Activated CD8-positive, alpha-beta T cell treated with anti-CD3 and anti-CD28 coated beads for 36 hours (primary cell): ENCODE data around the gene TESPA1. TPM values are rescaled to one million over a fixed set of nuclear protein-coding genes. Genes with fewer than 3 reads are reported as not detected.
A peak's percentile ranks its signal among the peaks of the same experiment; 100 is the strongest.

ENCODE experiments used
- ATAC-seq: fragments of 200-7000 bp; cut with Tn5 transposase; one replicate; pipeline ENCODE4 v1.10.0; 2021; ENCODE audit warnings: mild to moderate bottlenecking, moderate library complexity
- CTCF ChIA-PET: fragments of 350-600 bp; sonication (Branson Sonifier 250); formaldehyde crosslinking; loops from one replicate; lab custom pipeline; 2021; ENCODE audit warnings: antibody characterized with exemption; lab: Charles Lee
- POLR2A ChIA-PET: fragments of 350-600 bp; sonication (Branson Sonifier 250); formaldehyde crosslinking; loops from one replicate; lab custom pipeline; 2021; ENCODE audit warnings: antibody characterized with exemption; lab: Charles Lee
- DNase-seq: peaks from one replicate; pipeline ENCODE4 v3.0.0-alpha.2; 2020
- H3K27ac Mint-ChIP-seq: one replicate; pipeline ENCODE4 v1.8.0; 2021; ENCODE audit warnings: mild to moderate bottlenecking, mixed read lengths
- H3K27me3 Mint-ChIP-seq: one replicate; pipeline ENCODE4 v1.8.0; 2021; ENCODE audit warnings: mixed read lengths
- H3K36me3 Mint-ChIP-seq: one replicate; pipeline ENCODE4 v1.8.0; 2021; ENCODE audit warnings: low read depth, mixed read lengths
- H3K4me1 Mint-ChIP-seq: one replicate; pipeline ENCODE4 v1.8.0; 2021; ENCODE audit warnings: low read depth, mixed read lengths
- H3K4me3 Mint-ChIP-seq: one replicate; pipeline ENCODE4 v1.8.0; 2021; ENCODE audit warnings: mild to moderate bottlenecking, moderate library complexity, mixed read lengths
- H3K9me3 Mint-ChIP-seq: one replicate; pipeline ENCODE4 v1.8.0; 2021; ENCODE audit warnings: mixed read lengths
- CTCF ChIP-seq: fragments of 200-600 bp; IDR thresholded peaks from one replicate; pipeline ENCODE4 v1.8.0; 2022; ENCODE audit warnings: antibody characterized with exemption, mild to moderate bottlenecking
- intact Hi-C: fragments of 100-400 bp; cut with micrococcal nuclease; formaldehyde crosslinking; loops from one replicate; pipeline ENCODE4 v1.10.0; 2022
- total RNA-seq, 2 experiments: library from RNA; stranded (reverse); gene quantifications; one replicate each; pipeline ENCODE4 v1.2.3, GENCODE V29; 2021

Gene TESPA1
- 100 to 1,000 TPM; 107 to 112 TPM for total RNA-seq

- POLR2A ChIA-PET, result interaction anchor here (0.5 to 2.1 kb wide), 11 partner anchors 7 to 128 kb away, joined by 3 to 8 read pairs (median 4); no protein-coding TSS in a partner anchor
- DNase-seq (peak; percentile 94), ATAC-seq (peak; percentile 88)
- no peaks in the 10 kb centered on the region for H3K27me3 Mint-ChIP-seq
- peak within 1 kb of the TSS; percentile 85 for H3K4me3 Mint-ChIP-seq
- TF ChIP-seq CTCF, result no peak
- intact Hi-C loops, result loop anchor here (10.0 kb wide), 1 partner anchor 50 kb away; no protein-coding TSS in a partner anchor
- peak within 1 kb of the TSS; percentile 94 for H3K27ac Mint-ChIP-seq
- H3K36me3 Mint-ChIP-seq, result peaks cover 53% of the 10 kb centered on the region
- H3K4me1 Mint-ChIP-seq, result peaks cover 53% of the 10 kb centered on the region
- CTCF ChIA-PET, result interaction anchor here (0.9 to 5.7 kb wide), 8 partner anchors 8 to 235 kb away, joined by 4 to 51 read pairs (median 16); partner anchors contain the start of gene MUCL1
- peaks cover 3% of the 10 kb centered on the region for H3K9me3 Mint-ChIP-seq
These were observed at the start of gene TESPA1 for GRCh38 chr12:54984658-54985376. Gene TESPA1 (minus strand): TSS chr12:54984762. CDS start chr12:54974562, 10,200 bp downstream.

GRCh38 chr12:55034218-55034617 lies 49.7 kb upstream of the TESPA1 start:
- ATAC-seq (no peak), DNase-seq (no peak)
- Mint-ChIP-seq H3K36me3 (no peaks in the 10 kb centered on the region), H3K27ac (no peak overlapping the region), H3K4me1 (peaks cover 39% of the 10 kb centered on the region), H3K9me3 (no peaks in the 10 kb centered on the region), H3K27me3 (no peaks in the 10 kb centered on the region), H3K4me3 (no peak overlapping the region)
- no peak for TF ChIP-seq CTCF
- ChIA-PET CTCF (interaction anchor here (1.1 to 2.7 kb wide), 4 partner anchors 14 to 332 kb away, joined by 4 to 10 read pairs (median 5); partner anchors contain the start of gene NEUROD4), POLR2A (no interaction called here)
- intact Hi-C loops, result no loop called here

- no peaks in the 10 kb centered on the region for H3K4me1 Mint-ChIP-seq
- H3K36me3 Mint-ChIP-seq, result no peaks in the 10 kb centered on the region
- intact Hi-C loops, result no loop called here
- no peak overlapping the region for H3K27ac Mint-ChIP-seq
- ChIA-PET CTCF (interaction anchor here (0.9 to 2.6 kb wide), 2 partner anchors 29 to 45 kb away, joined by 3 to 14 read pairs; no protein-coding TSS in a partner anchor), POLR2A (no interaction called here)
- H3K4me3 Mint-ChIP-seq, result no peak overlapping the region
- no peak for ATAC-seq
- DNase-seq, result no peak
- peaks cover 5% of the 10 kb centered on the region for H3K27me3 Mint-ChIP-seq
- no peaks in the 10 kb centered on the region for H3K9me3 Mint-ChIP-seq
- TF ChIP-seq CTCF, result no peak
These were observed 40.9 kb upstream of the TESPA1 start for GRCh38 chr12:55025508-55025907.

GRCh38 chr12:55024575-55024974 lies 40.0 kb upstream of the TESPA1 start:
- no peak for TF ChIP-seq CTCF
- intact Hi-C loops, result no loop called here
- no peaks in the 10 kb centered on the region for H3K9me3 Mint-ChIP-seq

GRCh38 chr12:55019784-55020183 lies 35.2 kb upstream of the TESPA1 start, which contains the start of gene NEUROD4:
Gene NEUROD4 (plus strand): TSS chr12:55019974. CDS start chr12:55026440, 6,466 bp downstream.
- TF ChIP-seq CTCF, result no peak
- ATAC-seq (peak; percentile 84), DNase-seq (peak; percentile 36)
- Mint-ChIP-seq H3K36me3 (no peaks in the 10 kb centered on the region), H3K27me3 (peaks cover 25% of the 10 kb centered on the region), H3K4me1 (peaks cover 7% of the 10 kb centered on the region), H3K27ac (no peak within 1 kb of the TSS), H3K9me3 (no peaks in the 10 kb centered on the region), H3K4me3 (no peak within 1 kb of the TSS)
- intact Hi-C loops, result no loop called here
- POLR2A ChIA-PET, result no interaction called here
- CTCF ChIA-PET, result interaction anchor here (1.7 to 2.0 kb wide), 3 partner anchors 14 to 52 kb away, joined by 4 to 7 read pairs (median 5); no protein-coding TSS in a partner anchor

More at GRCh38 chr12:55024575-55024974, 40.0 kb upstream of the TESPA1 start:
- ATAC-seq (no peak), DNase-seq (no peak)
- POLR2A ChIA-PET, result no interaction called here
- Mint-ChIP-seq H3K36me3 (no peaks in the 10 kb centered on the region), H3K4me3 (no peak overlapping the region), H3K4me1 (peaks cover 6% of the 10 kb centered on the region), H3K27me3 (peaks cover 13% of the 10 kb centered on the region), H3K27ac (no peak overlapping the region)
- CTCF ChIA-PET, result interaction anchor here (0.9 to 2.6 kb wide), 5 partner anchors 13 to 50 kb away, joined by 3 to 14 read pairs (median 5); no protein-coding TSS in a partner anchor
